GM12874 (cell line): ENCODE data around the gene CEP112.

Source experiments
- CTCF ChIP-seq: IDR thresholded peaks from 2 replicates; pipeline ENCODE4 v1.5.1; 2011; ENCODE audit warnings: low read depth, mild to moderate bottlenecking, control low read depth, low read length, moderate library complexity; ENCODE audit not compliant: insufficient read depth

CEP112 gene

GRCh38 chr17:65763786-65764185 lies 428.1 kb downstream of the CEP112 start:
- TF ChIP-seq CTCF: no peak

GRCh38 chr17:65762973-65763372 lies 429.0 kb downstream of the CEP112 start:
- TF ChIP-seq CTCF: no peak

- no peak for TF ChIP-seq CTCF
Measured at GRCh38 chr17:65759532-65759931, 432.4 kb downstream of the CEP112 start.

GRCh38 chr17:65756760-65757159 lies 435.2 kb downstream of the CEP112 start:
- TF ChIP-seq CTCF: no peak

GRCh38 chr17:65755799-65756198 lies 436.1 kb downstream of the CEP112 start:
- no peak for TF ChIP-seq CTCF

GRCh38 chr17:65754630-65755029 lies 437.3 kb downstream of the CEP112 start:
- TF ChIP-seq CTCF: no peak

- no peak for TF ChIP-seq CTCF
Measured at GRCh38 chr17:65754081-65754480, 437.9 kb downstream of the CEP112 start.

- TF ChIP-seq CTCF: no peak
Measured at GRCh38 chr17:65753348-65753747, 438.6 kb downstream of the CEP112 start.
